8988T (cell line): ENCODE measurements around the gene THY1.
"Not testable (repeated sequence)": the region's sequence is repeated elsewhere in the genome, so short reads cannot be mapped to it uniquely, and the experiment has no call there.

Experiments
- DNase-seq: peaks from one replicate; pipeline ENCODE4 v3.0.0; 2011

Gene THY1

DNA sequence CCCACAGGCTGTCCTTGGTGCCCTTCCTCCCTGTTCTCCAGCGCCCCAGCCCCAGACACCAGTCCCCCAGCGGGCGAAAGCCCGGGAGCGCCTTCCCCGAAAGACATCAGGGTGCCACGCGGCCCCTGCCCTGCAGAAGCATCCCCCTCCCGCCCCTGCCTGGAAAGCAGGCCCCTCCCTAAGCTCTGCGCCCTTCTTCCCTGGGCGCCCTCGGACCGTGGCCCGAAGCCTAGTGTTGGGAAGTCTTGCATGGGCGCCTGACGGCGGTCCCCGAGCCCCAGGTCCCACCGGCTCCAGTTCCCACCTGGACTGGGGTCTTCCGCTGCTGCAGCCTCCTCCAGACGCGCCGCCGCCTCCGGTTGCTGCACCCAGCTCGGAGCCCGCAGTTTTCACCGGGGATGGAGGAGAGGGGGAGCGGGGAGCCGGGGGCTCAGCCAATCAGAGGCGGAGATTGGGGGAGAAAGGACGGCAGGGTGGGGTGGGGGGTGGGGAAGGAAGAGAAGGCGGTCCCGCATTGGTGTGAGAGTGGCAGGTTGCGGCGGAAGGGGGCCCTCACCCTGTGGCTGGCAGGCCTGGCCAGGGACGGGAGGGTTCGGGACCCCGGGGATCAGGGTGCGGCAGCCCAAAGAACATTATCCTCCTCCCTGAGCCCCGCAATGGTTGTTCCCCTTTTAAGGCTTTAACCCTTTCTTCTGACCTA, at the start of gene THY1:
Gene THY1 (minus strand): TSS at position 364 of the 700 bp plus-strand sequence. CDS start 2,267 bp downstream, outside the sequence.
- no peak for DNase-seq

DNA sequence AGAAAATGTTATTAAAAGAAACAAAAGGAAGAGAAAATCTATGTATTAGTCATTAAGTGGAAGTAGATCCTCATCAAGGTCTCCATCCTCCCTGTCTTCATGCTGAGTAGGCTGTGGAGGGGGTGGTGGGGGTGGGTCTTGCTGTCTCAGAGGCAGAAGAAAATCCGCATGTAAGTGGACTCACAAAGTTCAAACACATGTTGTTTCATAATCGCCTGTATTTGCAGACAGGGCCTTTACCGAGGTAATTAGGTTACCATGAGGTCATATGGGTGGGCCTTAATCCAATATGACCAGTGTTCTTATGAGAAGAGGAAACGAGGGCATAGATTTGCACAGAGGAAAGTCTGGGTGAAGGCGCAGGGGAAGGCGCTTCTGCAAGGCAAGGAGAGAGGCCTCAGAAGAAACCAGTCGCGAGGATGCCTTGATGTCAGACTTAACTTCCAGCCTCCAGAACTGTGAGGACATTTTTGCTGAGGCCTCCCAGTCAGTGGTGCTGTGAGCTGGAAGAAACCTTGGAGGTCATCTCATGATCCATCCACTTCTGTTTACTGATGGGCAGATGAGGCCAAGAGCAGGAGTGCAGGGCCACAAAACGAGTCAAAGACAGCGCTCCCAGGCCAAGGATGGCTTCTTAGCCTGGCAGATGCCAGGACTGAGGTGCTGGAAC, 49.3 kb upstream of the THY1 start:
- no peak for DNase-seq

DNA sequence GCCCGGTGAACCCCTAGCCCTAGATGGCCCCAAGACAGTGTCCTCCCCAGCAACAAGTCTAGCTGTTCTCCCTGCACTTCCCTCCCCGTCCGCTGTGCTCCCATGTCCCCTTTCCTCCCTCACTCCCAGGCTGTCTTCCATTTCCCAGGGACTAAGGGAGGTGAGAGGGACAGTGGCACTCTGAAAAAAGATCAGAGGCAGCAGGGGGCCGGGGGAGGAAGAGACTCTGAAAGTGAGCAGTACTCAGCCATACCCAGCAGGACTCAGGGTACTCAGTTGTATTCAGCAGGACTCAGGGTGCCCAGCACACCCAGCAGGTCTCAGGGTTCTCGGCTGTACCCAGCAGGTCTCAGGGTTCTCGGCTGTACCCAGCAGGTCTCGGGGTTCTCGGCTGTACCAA, 48.4 kb upstream of the THY1 start:
- DNase-seq: no peak

DNA sequence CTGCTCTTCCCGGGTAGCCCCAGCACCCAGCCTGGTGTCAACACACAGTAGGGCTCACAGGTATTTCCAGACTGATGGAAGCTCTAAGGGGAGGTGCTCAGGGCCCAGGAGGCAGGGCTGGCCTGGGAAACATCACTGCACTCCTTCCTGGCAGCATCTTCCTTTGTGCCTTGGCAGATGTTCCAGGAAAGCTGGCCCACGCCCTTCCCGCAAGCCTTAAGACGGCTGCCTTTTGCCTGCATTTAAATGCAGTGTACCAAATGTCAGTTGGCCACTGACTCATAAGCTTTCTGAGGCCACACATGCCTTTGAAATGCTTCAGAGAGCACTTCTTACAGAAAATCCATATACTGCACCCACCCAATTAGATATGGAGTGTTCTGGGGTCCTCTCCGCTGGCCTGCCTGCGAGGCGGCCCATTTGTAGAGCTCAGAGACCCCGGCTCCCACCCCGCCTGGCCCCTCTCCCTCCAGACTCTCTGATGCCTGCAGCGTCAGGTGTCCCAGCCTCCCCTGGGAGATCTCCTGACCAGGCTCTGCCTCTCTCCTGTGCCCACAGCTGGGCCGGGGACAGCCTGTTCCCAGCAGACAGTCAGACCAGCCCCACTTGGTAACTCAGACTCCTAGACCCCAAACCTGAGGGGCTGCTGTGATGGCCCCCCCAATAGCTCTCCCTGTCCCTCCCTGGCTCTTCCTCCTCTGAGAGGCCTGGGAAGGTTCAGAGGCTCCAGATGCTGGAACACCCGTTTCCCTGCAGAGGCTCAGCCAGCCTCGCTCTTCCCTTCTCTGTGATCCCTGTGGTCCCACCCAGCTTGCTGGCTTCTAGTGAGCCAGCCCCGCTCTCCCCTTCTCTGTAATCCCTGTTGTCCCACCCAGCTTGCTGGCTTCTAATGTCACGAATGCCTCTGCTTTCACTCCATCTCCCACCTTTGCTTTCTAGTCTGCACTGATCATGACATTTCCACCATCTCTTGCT, 47.6 kb upstream of the THY1 start:
- no peak for DNase-seq

DNA sequence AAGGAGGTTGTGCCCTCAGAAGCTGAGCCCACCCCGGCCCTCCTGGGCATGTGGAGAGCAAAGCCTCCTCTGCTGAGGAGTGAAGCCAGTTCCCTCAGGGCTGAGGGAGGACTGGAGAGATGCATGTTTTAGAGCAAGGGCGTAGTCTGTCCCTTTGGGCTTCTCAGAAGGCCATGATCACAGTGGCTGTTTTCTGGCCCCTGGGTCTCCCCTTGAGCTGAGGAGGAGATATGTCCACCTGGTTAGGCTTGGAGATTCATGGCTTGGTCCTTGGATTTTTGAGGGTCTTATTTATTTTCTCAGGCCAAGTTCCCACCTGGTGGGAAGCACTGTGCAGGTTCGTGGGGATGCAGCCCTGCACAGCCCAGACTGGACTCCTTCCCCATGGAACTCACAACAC, 46.5 kb upstream of the THY1 start:
- DNase-seq: no peak

DNA sequence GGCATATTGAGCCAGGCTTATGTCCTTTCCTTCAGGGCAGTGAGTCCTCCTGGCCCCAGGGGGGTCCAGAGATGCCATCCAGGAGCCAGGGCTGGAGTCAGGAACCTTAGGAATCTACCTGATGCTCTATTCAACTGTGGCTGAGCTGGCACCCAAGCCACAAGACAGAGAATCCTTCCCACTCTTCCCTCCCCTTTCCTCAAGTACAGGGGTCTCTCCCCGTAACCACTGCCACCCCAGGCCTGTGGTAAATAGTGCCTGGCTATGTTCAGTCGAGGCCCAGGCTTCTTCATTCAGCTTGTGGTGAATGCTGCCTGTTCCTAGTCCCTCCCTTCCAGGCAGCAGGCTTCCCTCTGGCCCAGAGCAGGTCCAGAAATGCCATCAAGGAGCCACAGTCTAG, 45.5 kb upstream of the THY1 start:
- no peak for DNase-seq

DNA sequence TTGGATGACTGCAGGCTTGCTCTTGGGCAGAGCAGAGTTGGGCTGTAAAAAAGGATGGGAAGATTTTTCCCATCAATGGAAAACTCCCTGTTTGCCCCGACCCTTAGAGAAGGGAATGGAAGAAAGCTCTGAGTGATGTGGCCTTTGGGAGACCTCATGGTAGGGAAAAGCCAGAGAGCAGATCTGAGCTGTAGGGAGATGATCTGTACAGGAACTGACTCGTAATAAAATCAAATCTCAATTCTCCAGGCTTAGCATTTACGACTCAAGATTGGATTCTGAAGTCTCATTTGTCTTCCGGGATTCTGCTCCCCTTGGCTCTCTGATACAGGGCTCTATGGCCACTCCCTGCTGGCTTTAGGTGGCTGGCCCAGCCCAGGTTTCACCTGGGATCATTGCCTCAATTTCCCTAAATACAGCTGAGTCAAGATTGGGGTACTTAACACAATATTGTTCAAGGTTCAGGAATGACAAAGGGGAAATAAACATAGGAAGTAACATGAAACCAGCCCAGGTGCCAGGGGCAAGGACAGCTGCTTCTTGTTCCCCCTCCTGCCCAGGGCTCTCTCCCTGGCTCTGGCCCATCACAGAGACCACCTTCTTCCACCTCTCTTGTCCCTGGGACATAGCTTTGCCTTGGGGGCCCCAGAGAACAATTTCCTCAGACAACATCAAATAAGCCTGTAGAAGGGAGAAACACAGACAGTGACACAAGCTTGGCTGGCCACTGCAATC, 38.4 kb upstream of the THY1 start:
- no peak for DNase-seq

DNA sequence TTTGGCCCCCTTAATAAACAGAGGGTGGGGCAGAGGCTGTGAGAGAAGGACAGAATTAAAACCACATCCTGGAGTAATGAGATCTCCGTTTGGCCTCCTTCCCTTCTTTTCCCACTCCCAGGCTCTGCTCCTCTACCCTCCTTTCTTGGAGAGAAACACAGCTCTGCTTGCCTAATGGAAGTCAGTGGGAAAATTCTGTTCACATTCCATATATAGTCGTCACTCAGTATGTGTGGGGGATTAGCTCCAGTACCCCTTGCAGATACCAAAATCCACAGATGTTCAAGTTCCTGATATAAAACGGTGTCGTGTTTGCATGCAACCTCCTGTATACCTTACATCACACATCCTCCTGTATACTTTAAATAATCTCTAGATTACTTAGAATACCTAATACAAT, 37.6 kb upstream of the THY1 start:
- DNase-seq: no peak

DNA sequence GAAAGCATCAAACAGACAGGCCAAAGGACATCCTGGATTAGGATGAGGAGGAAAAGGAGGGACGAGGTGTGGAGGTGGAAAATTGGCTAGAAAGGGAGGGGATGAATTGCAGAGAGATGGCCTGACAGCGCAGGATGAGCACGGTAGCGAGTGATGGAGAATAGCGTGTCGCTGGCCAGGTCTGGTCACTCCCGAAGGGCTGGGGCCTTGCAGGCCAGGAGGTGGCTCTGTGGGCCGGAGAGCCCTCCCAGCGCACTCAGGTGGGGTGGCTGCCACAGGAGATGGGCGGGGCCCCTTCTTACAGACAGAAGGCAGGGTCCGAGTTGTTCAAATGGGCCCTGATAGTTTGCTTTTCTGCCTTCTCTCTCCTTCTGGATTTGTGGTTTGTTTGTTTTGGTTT, 37.1 kb upstream of the THY1 start:
- no peak for DNase-seq

DNA sequence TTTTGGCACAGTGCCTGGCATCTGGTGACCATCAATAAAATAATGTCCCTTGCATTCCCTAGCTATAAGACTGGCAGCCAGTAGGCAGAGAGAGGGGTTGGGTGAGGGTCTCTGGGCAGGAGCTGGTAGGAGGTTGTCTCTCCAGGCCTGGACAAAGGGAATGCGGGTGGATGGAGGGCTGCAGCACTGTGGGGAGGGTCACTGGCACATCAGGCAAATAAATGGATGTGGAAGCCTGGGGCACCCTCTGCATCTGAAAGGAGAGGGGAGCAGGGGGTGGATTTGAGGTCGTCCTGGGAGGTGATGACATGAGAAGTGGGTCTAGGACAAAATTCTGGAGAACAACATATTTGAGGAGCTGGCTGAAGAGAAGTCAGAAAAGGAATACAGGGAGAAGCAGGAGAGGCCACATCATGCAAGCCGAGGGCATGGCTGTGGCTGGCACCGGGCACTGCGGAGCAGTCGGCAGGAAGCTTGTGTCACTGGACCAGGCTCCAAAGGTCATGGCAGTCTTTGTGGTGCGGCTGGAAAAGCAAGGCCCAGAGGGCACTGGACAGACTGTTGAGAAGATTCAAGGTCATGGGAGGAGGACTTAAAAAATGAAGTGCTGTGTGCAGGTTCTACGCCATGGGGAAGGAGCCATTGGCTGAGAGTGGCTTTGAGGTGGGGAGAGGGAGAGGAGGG, 36.5 kb upstream of the THY1 start:
- no peak for DNase-seq

DNA sequence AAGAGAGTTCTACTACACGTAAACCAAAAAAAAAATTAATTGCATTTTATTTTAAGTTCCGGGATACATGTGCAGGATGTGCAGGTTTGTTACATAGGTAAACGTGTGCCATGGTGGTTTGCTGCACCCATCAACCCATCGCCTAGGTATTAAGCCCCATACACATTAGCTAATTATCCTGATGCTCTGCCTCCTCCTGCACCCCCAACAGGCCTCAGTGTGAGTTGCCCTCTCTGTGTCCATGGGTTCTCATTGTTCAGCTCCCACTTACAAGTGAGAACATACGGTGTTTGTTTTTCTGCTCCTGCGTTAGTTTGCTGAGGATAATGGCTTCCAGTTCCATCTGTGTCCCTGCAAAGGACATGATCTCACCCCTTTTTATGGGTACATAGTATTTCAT, 32.7 kb upstream of the THY1 start:
- not testable (repeated sequence) for DNase-seq

DNA sequence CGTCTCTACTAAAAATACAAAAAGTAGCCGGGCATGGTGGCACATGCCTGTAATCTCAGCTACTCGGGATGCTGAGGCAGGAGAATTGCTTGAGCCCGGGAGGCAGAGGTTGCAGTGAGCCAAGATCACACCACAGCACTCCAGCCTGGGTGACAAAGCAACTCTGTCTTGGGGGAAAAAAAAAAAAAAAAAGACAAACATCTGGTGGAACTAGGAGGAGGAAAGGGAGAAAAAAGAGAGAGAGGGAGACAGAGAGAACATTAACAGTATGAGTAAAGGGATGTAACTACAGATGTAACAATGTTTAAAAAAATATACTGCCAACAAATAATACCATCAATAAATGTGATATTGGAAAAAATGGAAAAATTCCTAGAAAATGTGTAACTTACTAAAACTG, 32.3 kb upstream of the THY1 start:
- DNase-seq: not testable (repeated sequence)

DNA sequence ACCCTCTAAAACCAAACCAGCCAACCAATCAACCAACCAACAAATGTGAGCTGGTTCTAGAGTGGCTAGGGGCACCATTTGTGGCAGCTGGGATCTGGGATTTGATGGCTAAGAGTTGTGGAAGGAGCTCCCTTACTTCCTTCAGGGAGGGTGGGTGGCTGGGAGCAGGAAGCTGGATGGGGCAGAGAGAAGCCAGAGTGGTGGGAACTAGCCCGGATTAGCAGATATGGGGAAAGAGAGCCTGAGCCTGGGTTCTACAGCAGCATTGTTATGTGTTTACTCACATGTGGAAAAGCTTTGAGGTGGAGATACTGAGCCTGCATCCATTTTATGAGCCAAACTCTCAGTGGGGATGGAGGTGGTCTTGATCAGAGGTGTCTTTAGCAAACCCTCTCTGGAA, 30.9 kb upstream of the THY1 start:
- DNase-seq: no peak

DNA sequence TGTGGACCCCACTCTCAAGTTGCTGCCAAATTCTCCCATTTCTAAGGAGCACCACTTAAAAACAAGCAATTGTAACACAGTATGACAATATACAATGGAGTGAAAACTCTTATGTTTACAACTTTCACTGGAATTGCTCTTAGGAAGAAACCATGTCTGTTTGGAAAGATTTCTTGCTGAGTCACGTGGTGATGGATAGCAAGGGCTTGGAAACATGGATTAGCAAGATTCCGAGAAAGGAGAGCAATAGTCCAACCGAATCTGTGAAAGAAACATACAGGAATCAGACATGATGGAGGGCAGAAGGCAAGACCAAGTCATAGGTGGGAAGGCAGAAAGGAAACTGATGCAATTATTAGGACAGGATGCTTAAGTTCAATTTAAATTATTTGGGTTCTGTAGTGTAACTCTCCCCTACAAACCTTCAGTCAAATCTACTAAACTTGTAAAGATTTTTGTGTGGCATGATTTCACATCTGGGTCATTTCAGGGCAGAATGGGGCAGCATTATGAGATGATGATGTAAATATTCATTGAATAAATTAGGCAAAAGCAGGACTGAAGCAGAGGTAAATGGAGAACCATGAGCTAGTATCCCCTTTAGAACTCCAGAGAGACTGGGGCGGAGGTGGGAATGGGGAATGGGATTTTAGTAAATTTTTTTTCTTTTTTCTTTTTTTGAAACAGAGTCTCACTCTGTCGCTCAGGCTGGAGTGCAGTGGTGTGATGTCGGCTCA, 27.8 kb upstream of the THY1 start:
- DNase-seq: no peak

DNA sequence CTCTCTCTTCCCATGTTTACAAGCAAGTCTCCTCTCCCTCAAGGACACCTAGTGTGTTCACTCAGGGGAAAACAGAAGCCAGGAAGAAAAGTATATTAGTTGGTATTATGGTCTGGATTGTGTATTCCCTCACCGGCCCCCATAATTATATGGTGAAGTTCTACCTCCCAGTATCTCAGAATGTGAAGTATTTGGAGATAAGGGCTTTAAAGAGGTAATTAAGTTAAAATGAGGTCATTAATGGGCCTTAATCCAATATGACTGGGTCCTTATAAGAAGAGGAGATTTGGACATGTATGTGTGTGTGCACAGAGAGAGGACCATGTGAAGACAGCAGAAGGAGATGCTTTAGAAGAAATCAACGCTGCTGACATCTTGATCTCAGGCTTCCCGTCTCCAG, 26.5 kb upstream of the THY1 start:
- no peak for DNase-seq

DNA sequence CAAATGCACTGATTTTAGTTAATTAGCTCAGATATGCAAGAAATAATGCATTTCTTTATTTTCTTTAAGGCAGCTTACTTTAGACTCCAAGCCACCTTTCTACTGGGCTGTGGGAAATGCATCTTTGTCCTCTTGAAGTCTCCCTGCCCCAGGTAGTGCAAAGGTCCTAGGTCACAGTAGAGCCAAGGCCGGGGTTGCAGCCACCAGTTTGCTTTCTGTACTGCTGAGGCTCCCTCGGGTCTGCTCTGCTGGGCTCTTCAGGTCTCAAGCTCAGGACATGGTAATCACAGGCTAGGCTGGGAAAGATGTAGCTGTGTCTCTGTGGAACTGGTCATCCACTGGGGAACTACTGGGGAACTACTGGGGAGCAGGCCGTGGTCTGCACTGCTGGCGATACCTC, 25.4 kb upstream of the THY1 start:
- no peak for DNase-seq

DNA sequence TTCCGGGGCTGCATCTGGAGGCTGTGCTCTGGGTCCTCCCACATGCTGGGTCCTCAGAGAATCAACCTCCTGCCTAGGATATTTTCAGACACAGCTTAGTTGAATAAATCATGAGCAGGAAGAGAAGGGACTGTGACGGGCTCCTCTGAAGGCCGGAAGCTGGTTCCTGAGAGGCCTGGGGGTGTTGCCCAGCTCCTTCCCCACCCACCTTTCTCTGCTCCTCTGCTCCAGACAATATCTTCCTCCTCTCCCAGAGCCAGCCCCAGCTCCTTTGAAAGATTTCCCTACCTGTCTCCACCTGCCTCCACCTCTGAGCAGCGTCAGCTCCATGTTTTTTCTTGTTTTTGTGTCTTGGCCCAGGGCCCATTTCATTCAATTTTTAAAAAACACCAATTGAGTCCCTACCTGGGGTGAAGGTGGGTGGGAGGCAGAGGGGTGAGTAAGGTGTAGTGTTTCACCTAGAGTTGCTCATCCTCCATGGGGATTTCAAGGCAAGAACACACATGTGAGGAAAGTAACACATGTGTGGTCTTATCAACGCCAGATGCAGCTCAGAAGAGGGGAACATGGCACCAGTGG, 24.8 kb upstream of the THY1 start:
- no peak for DNase-seq

DNA sequence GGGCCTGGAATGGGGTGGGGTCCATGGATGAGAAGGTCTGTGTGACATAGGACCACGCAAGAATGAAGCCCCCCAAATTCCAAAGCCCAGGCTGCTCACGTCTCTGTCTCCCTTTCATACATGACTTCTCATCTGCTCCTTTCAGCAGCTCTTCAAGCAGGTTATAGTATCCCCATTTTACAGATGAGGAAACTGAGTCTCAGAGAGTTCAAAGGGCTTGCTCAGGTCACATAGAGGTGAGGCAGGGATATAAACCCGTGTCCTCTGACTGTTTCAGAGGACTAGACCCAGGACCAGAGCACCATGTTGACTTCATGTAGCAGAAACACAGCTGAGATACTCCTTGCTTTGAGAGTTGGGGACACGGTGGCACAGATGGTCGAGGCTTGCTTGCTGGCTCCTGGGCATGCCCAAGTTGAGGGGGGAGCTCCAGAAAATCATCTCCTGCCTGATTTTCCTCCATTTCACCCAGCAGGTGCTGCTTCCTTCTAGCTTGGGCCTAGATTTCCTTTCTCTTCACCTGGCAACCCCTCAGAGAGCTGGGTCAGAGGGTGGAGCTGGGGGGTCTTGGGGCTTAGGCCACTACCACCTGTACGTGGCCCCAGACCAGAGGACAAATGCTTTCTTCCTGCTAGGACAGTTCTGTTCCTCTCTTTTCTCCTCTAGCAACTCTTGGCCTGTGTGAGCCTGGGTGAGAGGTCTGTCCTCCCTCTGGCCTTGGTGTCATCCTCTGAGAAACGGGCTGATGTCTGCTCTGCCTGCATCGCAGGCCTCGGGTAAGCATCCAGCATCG, 24.1 kb upstream of the THY1 start:
- DNase-seq: no peak

DNA sequence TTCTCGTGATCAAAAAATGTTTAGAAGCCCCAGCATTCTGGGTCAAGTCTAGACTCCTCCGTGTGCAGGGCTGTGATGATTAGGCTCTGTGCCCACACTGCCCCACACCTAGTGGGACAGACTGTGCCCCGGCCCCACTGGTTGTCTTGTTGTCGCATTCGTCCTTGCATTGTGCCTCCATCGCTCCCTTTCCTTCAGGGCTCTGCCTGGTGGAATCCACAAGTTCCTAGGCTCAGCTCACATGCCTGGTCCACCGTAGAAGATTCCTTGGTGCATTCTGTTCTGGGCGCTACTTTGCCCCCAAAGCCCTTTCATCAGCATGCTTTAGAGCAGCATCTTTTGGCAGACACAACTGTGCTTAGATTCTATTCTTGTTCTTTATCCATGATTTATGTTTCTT, 23.5 kb upstream of the THY1 start:
- no peak for DNase-seq

DNA sequence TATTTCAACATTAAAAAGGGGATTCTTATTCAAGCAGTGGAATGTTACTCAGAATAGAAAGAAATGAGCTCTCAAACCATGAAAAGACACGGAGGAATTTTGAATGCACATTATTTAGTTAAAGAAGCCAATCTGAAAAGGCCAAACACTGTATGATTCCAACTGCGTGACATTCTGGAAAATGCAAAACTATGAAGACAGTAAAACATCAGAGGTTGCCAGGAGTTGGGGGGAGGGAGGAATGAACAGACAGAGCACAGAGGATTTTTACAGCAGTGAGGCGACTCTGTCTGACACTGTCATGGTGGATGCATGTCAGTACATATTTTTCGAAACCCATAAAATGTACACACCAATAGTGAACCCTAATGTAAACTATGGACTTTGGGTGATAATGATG, 22.9 kb upstream of the THY1 start:
- no peak for DNase-seq
